Lower leg skin (tissue), 4 donors: ENCODE measurements around the gene HENMT1. TPM values are rescaled to one million over a fixed set of nuclear protein-coding genes. Genes with fewer than 3 reads are reported as not detected.
"Not testable (repeated sequence)": the region's sequence is repeated elsewhere in the genome, so short reads cannot be mapped to it uniquely, and the experiment has no call there.

ENCODE experiments used
- DNase-seq, 2 donors: peaks; one replicate each; pipeline ENCODE4 v3.0.0-alpha.2; 2019; ENCODE audit warnings: low spot score in 2 of 2
- H3K4me3 ChIP-seq: fragments of 200-600 bp; sonication (generic); 2 replicates; pipeline ENCODE4 v1.5.1; 2017; ENCODE audit warnings: mild to moderate bottlenecking, low read depth; ENCODE audit not compliant: poor library complexity, severe bottlenecking
- POLR2A ChIP-seq, 2 donors: fragments of 450-650 bp; IDR thresholded peaks; one replicate each; pipeline ENCODE4 v1.6.1; 2016 to 2017; ENCODE audit warnings: antibody characterized with exemption in 2 of 2, mild to moderate bottlenecking in 1 of 2, moderate library complexity in 1 of 2
- WGBS, 2 donors: methylation state at CpG; one replicate each; pipeline ENCODE4 v1.1.5; 2018; 5-methylcytosine and 5-hydroxymethylcytosine counted together
- intact Hi-C: fragments of 100-400 bp; cut with DNase I; formaldehyde crosslinking; loops from one replicate; pipeline ENCODE4 v1.15.0; 2023; ENCODE audit warnings: low total_unique reads
- total RNA-seq, 4 donors: library from RNA; depleted of rRNA; stranded (reverse); fragments of >200 nt; gene quantifications; one replicate each; pipeline ENCODE4 v1.1.0, GENCODE V29; 2016
- TF ChIP-seq, protein P1 (sequence below), 3 donors: fragments of 450-650 bp; IDR thresholded peaks; one replicate each; pipeline ENCODE4 v1.5.1; 2016; ENCODE audit warnings: antibody characterized with exemption in 3 of 3, mild to moderate bottlenecking in 3 of 3, moderate library complexity in 2 of 3

HENMT1 gene
- total RNA-seq, 4 donors from 2014 or later: 2.0 to 3.9 (median 2.2) TPM

DNA sequence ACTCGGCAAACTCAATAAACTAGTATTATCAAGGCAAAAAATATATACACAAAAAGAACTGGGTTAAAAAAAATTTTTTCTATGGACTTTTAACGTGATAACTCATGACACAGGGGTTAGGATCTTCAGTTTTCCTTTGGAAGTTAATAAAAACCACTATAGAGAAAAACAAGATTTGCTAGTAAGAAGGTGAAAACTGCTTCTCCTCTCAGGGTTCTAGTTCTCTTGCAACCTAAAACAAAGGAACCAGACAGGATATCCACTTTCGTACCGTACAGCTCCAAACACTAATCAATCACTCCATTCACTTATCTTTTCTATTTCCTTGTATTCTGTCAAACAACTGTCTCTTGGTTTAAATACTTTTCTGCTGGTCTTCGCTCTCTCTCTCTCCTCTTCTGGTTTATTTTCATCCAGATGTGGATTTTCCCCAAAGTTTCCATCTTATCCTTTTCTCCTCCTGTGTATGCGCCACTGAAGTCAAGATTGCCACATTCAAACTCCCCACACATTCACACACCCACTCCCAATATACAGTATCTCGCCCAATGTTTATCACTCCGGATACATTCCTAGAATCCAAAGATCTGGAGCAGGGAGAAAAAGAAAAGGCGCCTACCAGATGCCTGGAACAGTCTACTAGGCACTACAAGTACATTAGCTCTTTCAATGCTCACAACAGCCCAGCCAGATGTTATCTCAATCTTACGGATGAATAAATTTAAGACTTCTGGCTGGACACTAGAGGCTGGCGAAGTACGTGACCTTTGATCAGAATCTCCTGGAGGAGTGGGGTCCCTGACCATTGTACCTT, 30.4 kb upstream of the HENMT1 start:
- WGBS, 2 donors: 20 to 21% methylated on average over 12 of the region's 12 CpGs
- TF ChIP-seq POLR2A (IDR thresholded peaks at IDR 0.05): no peak
- TF ChIP-seq, protein P1, sequence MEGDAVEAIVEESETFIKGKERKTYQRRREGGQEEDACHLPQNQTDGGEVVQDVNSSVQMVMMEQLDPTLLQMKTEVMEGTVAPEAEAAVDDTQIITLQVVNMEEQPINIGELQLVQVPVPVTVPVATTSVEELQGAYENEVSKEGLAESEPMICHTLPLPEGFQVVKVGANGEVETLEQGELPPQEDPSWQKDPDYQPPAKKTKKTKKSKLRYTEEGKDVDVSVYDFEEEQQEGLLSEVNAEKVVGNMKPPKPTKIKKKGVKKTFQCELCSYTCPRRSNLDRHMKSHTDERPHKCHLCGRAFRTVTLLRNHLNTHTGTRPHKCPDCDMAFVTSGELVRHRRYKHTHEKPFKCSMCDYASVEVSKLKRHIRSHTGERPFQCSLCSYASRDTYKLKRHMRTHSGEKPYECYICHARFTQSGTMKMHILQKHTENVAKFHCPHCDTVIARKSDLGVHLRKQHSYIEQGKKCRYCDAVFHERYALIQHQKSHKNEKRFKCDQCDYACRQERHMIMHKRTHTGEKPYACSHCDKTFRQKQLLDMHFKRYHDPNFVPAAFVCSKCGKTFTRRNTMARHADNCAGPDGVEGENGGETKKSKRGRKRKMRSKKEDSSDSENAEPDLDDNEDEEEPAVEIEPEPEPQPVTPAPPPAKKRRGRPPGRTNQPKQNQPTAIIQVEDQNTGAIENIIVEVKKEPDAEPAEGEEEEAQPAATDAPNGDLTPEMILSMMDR (IDR thresholded peaks at IDR 0.05): no peak
- intact Hi-C loops: no loop called here
- H3K4me3 ChIP-seq: peak overlapping the region; percentile 95
- DNase-seq: peak in 1 of 2 donors; percentile 18

DNA sequence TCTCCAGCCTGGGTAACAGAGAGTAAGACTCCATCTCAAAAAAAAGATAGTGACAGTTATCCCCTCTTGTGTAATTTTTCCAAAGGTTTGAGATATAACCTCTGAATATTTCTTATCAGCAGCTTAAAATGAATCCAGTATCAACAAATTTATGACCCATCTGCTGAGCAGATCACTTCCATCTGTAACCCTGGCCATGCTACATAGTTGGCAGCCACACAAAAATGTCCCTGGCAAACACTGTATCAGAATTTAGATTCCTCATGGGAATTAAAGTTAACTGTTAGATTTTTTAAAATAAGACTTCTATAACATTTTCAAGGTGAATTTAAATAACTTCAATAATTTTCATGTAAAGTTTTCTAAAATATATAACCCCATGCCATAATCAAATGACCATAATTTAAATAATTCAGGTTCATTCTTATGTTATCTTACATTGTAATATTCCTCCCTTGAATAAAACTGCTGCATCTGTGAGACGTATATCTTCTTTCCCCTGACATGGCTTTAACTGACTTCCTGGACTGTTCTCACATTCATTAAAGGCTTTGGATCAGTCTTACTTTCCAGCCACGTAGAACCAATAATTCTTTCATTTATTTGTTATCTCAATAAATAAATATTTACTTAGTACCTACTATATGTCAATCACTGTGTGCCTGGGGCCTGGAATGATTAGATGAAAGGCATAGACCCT, 25.9 kb upstream of the HENMT1 start:
- TF ChIP-seq, protein P1 (IDR thresholded peaks at IDR 0.05): no peak
- no peak for TF ChIP-seq POLR2A (IDR thresholded peaks at IDR 0.05)
- no peak overlapping the region for H3K4me3 ChIP-seq
- DNase-seq: no peak
- intact Hi-C loops: no loop called here
- 39 to 64% methylated on average over 2 of the region's 2 CpGs for WGBS, 2 donors

DNA sequence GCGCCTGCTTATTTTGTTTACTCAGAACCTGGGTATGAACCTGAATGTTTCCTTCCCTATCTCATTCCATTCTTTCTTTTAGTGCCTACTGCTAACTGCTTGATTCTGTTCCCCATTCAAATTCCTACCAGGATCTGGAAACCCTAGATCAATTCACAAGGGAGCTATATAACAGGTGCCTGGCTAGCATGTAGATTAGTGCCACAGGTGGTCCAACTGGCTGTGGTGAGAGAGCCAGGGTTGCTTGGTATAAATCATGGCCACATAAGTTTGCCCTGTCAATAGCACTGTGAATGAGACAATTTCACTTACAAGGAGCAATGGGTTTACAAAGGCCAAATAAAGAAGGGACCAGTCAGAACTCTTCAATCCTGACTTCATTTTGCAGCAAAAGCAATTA, 24.6 kb upstream of the HENMT1 start:
- WGBS, 2 donors: 85 to 96% methylated on average over 1 of the region's 1 CpG
- no peak overlapping the region for H3K4me3 ChIP-seq
- TF ChIP-seq, protein P1 (IDR thresholded peaks at IDR 0.05): no peak
- TF ChIP-seq POLR2A (IDR thresholded peaks at IDR 0.05): no peak
- intact Hi-C loops: no loop called here
- no peak for DNase-seq

DNA sequence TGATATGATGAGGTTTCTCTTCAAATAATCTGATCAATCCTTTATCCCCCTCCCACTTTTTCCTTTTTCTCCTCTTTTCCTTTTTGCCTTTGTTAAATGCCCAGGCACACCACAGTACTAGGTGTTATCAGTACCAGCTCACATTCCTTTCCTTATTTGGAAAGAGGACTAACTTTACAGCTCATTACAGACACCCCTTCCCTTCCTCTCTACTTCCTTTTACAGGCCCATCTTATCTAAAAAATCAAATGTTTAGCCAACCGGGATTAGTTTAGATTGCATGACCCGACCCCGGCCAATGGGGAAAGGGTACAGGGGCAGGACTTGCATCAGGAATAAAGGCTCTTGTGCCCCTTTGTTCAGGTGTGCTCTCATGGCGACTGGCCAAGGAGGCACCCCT, 20.8 kb upstream of the HENMT1 start:
- H3K4me3 ChIP-seq, DNase-seq, intact Hi-C loops: not testable (repeated sequence)
- WGBS, 2 donors: 73 to 75% methylated on average over 4 of the region's 4 CpGs

DNA sequence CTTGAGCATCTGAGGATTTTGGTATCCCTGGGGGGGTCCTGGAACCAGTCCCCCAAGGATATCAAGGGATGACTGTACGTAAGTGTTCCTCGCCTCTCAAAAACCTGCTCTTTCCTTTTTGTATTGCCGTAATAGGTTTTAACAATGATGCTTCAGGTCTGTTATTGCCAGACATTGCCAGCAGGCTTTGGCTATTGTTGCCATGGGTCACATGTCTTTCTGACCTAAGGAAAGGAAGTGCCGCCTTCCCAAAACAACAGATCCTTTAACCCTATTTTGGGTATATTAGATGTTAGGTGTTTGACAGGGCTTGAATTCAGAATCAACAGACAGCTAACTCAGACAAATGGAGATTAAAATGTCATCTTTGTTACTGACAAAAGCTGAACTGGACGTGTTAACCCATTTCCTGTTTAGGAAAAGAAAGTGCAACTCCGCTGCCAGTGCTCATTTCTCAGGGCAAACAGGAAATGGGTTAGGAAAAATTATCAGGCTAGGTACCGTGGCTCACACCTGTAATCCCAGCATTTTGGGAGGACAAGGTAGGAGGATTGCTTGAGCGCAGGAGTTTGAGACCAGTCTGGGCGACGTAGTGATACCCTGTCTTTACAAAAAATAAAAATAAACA, 18.8 kb upstream of the HENMT1 start:
- TF ChIP-seq, protein P1 (IDR thresholded peaks at IDR 0.05): no peak
- no peak for TF ChIP-seq POLR2A (IDR thresholded peaks at IDR 0.05)
- intact Hi-C loops: no loop called here
- no peak overlapping the region for H3K4me3 ChIP-seq
- 68 to 71% methylated on average over 10 of the region's 10 CpGs for WGBS, 2 donors
- DNase-seq: no peak

DNA sequence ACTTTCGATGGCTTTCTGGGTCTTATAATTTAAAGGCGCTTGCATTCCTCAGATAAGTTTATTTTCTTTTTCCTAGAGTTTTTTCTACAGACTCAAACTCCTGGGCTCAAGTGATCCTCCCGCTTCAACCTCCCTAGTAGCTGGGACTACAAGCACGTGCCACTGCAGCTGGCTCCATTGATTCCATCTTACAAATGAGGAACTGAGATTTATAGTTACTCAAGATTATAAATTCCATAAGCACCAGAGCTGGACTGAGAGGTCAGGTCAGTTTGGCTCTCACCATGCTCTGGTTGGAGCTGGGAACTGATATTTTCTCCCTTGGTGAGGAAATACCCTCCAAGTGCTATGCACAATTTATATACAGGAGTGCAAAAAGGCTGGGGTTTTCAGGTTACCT, 17.8 kb upstream of the HENMT1 start:
- intact Hi-C loops: no loop called here
- H3K4me3 ChIP-seq: no peak overlapping the region
- no peak for DNase-seq
- no peak for TF ChIP-seq POLR2A (IDR thresholded peaks at IDR 0.05)
- 86 to 87% methylated on average over 4 of the region's 4 CpGs for WGBS, 2 donors
